Colon (tissue), 2 donors: ENCODE measurements around the gene BBS7.
A peak's percentile ranks its signal among the peaks of the same experiment; 100 is the strongest.

Experiments used
- FAIRE-seq: peaks from 2 replicates; lab custom pipeline; 2012; peaks lifted over from hg19 to GRCh38; lab: Jason Lieb, UNC
- donor health status: control.
- donor health status: control.

The BBS7 gene

GRCh38 chr4:121869841-121870822, at the start of gene BBS7:
TSS of gene BBS7 (minus strand) at chr4:121870474. CDS start at chr4:121870313, 161 bp downstream.
- peak; percentile 41 for FAIRE-seq

GRCh38 chr4:121913667-121914066, 43.4 kb upstream of the BBS7 start:
- FAIRE-seq: no peak

GRCh38 chr4:121908346-121908745, 38.1 kb upstream of the BBS7 start:
- no peak for FAIRE-seq

GRCh38 chr4:121900132-121900983, 30.1 kb upstream of the BBS7 start:
- no peak for FAIRE-seq

- no peak for FAIRE-seq
These were observed 27.9 kb upstream of the BBS7 start for GRCh38 chr4:121898150-121898549.

GRCh38 chr4:121888134-121888533, 17.9 kb upstream of the BBS7 start:
- FAIRE-seq: no peak

GRCh38 chr4:121885115-121885514, 14.8 kb upstream of the BBS7 start:
- FAIRE-seq: no peak

GRCh38 chr4:121881158-121881557, 10.9 kb upstream of the BBS7 start:
- FAIRE-seq: no peak

GRCh38 chr4:121879135-121879534, 8.9 kb upstream of the BBS7 start:
- no peak for FAIRE-seq

- FAIRE-seq: no peak
These were observed 6.9 kb upstream of the BBS7 start for GRCh38 chr4:121877041-121877773.

- FAIRE-seq: no peak
These were observed 5.8 kb upstream of the BBS7 start for GRCh38 chr4:121876070-121876469.

- FAIRE-seq: no peak
These were observed 5.4 kb upstream of the BBS7 start for GRCh38 chr4:121875652-121876051.

- FAIRE-seq: no peak
These were observed 3.3 kb upstream of the BBS7 start for GRCh38 chr4:121873604-121874003.

- FAIRE-seq: no peak
These were observed 6.5 kb downstream of the BBS7 start for GRCh38 chr4:121863799-121864198.

- no peak for FAIRE-seq
These were observed 8.8 kb downstream of the BBS7 start for GRCh38 chr4:121861426-121861825.

GRCh38 chr4:121860121-121860520, 10.2 kb downstream of the BBS7 start:
- FAIRE-seq: no peak

GRCh38 chr4:121851354-121851753, 18.9 kb downstream of the BBS7 start:
- no peak for FAIRE-seq

- no peak for FAIRE-seq
These were observed 23.6 kb downstream of the BBS7 start for GRCh38 chr4:121846662-121847061.

- no peak for FAIRE-seq
These were observed 27.4 kb downstream of the BBS7 start for GRCh38 chr4:121842862-121843261.

- peak; percentile 53 for FAIRE-seq
These were observed 32.1 kb downstream of the BBS7 start for GRCh38 chr4:121838136-121838535.

GRCh38 chr4:121829511-121829910, 40.8 kb downstream of the BBS7 start:
- FAIRE-seq: no peak

- no peak for FAIRE-seq
These were observed 42.4 kb downstream of the BBS7 start for GRCh38 chr4:121827853-121828252.
